GM18517 (cell line): ENCODE measurements around the gene CBX1.

Experiments
- ATAC-seq: cut with Tn5 transposase; IDR thresholded peaks from one replicate; pipeline ENCODE4 v1.9.1; 2021; ENCODE audit warnings: mild to moderate bottlenecking, moderate library complexity; ENCODE audit not compliant: unreplicated experiment

CBX1 gene

GRCh38 chr17:48027322-48027981 is 73.8 kb downstream of the CBX1 start:
- no peak for ATAC-seq

- ATAC-seq, result no peak
Observed at GRCh38 chr17:48026502-48027321, 74.6 kb downstream of the CBX1 start.

DNA sequence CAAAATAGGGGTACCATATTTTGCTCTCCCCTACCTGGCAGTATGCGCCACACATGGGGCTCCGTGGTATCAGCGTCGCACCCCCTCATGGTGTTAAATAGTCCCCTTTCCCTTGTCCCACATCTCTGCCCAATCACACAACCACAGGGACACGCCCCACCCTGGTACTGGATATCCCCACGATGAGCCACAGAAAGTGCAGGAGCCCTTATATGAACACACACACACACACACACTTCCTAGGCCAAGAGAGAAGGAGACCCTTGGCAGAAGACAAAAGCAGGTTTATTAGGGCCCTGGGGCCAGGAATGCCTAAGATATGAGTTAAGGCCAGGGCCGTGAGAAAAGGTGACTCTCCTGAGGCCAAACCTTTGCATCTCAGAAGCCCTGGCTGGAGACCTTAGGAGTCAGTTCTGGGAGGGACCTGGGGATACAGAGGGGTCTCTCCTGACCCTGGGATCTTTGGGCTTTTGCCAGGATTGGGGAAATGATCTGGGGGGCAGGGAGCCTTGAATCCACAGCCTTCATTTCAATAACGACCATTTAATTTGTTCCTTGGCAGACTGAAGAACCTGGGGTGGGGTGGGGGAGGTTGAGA is 75.3 kb downstream of the CBX1 start:
- ATAC-seq, result no peak

- peak; percentile 69 for ATAC-seq
Observed at GRCh38 chr17:48025040-48025903, 76.0 kb downstream of the CBX1 start.

DNA sequence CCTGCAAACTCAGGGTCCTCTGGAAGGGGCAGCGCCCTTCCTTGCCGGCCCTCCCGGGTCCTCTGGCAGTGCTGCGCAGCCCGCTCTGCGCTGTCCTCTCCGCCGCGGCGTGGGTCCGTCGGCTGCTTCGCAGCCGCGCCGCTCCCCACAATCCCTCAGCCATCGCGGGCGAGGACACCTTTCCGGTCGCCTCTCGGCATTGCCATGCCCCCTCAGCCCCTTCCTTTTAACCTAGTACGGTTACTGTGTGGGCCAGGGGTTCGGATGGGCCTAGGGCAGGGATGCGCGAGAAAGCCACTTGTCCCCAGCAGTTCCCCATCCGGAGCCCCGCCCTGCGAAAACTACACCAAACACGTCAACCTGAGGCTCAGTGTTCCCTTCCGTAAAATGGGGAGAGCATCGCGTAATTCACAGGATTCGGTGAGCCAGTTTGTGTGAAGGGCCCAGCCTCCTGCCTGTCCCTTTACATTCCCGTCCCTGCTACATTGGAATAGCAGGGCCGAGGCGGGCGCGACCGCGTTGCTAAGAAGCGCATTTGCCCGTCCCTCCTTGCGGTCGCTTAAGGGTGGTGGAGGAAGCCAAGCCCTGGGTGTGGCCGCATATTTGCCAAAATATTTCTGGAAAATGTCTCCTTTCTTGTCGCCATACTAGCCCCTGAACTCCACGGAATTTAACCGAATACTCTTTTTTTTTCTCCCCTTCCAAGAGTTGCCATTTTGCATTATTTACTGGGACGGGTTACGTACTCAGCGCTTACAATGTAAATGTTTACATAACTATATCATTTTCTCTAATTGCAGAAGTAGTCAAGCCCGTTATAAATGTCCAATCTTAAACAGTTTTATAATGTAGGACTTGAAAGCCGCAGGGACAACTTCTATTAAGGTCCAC is 76.9 kb downstream of the CBX1 start:
- ATAC-seq, result no peak

DNA sequence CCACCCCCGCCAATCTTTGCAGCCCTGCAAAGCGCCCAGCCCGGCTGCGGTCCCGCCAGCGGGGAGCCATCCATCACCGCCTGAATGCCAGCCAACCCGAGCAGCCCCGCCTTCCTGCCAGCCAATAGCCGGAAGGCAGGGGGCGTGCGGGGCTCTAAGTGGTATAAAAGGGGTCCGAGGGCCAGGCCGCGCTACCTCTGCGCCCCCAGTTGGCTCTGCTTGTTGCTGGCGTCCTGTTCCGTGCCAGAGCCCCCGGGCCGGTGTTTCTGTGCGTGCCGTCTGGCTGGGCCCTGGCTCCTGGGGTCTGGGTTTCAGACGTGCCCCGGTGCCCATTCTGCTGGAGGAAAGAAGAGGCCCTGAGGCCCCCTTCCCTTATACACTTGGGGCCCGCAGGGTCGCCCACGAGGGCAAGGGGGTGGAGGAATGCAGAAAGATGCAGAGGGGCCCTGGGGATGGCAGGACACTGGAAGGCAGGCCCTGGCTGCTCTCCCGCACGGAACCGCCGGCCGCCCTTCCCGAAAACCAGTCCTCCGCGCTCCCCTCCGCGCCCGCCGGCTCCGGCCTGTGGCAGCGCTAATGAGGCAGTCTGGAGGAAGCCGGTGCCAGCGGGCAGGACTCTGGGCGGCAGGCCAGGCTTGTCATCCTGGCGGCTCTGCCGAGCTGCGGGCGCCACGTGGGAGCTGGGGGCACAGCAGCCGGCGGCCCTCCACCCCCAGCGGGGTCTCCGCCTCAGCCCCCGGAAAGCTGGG is 77.7 kb downstream of the CBX1 start:
- no peak for ATAC-seq

DNA sequence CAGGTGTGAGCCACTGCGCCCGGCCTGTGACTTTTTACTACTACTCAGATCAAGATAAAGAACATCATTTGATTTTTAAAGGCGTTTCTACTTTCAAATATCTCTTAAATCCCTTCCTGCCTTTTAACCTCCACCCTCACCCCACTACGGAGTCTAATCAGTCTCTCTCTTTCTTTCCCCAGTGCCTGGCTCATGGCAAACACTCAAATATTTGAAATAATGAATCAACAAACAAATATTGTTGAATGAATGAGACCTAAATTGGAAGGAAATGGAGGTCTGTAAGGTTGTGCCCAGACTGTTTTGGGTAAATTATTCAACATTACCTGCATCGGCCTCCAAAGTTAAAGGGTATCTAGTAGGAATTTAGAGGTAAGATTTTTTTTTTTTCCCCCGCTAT is 78.4 kb downstream of the CBX1 start:
- no peak for ATAC-seq

DNA sequence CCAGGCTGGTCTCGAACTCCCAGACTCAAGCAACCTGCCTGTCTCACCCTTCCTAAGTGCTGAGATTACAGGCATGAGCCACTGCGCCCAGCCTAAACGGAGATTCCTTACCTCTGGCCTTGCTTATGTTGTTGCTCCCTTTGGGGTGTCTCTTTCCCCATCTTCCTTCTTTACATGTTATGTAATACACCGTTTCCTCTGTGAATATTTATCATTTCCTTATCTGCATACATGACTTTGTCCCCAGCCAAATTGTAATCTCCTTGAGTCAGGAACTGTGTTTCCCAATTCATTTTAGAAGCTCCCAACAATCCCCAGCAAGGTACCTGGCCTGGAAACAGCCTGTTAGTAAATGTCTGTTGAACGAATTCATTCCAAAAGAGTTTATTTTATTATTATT is 79.3 kb downstream of the CBX1 start:
- ATAC-seq, result no peak
